DMS153 (cell line): ENCODE measurements around the gene ZNF784.
A peak's percentile ranks its signal among the peaks of the same experiment; 100 is the strongest.

Source experiments
- DNase-seq: peaks from one replicate; lab custom pipeline; 2025; lab: John Stamatoyannopoulos, UW

Gene ZNF784

GRCh38 chr19:55624109-55625003, at the start of gene ZNF784:
ZNF784 (minus strand) TSS chr19:55624566; CDS start chr19:55624561, 5 bp downstream.
- peak; percentile 85 for DNase-seq

- DNase-seq = no peak
Observed at GRCh38 chr19:55673889-55674288, 49.5 kb upstream of the ZNF784 start.

GRCh38 chr19:55673465-55673864, 49.1 kb upstream of the ZNF784 start:
- DNase-seq = no peak

- DNase-seq = no peak
Observed at GRCh38 chr19:55672418-55672817, 48.1 kb upstream of the ZNF784 start.

GRCh38 chr19:55671054-55671378, 46.6 kb upstream of the ZNF784 start:
- no peak for DNase-seq

GRCh38 chr19:55670280-55671053, 46.1 kb upstream of the ZNF784 start:
- DNase-seq = no peak

- no peak for DNase-seq
Observed at GRCh38 chr19:55669418-55670279, 45.3 kb upstream of the ZNF784 start.

GRCh38 chr19:55668603-55669348, 44.4 kb upstream of the ZNF784 start:
- DNase-seq = no peak

GRCh38 chr19:55667958-55668357, 43.6 kb upstream of the ZNF784 start:
- no peak for DNase-seq

GRCh38 chr19:55667511-55667910, 43.1 kb upstream of the ZNF784 start:
- no peak for DNase-seq

GRCh38 chr19:55667006-55667381, 42.6 kb upstream of the ZNF784 start:
- no peak for DNase-seq

- no peak for DNase-seq
Observed at GRCh38 chr19:55666343-55667005, 42.1 kb upstream of the ZNF784 start.

GRCh38 chr19:55663846-55664536, 39.6 kb upstream of the ZNF784 start:
- DNase-seq = no peak

GRCh38 chr19:55661826-55662225, 37.5 kb upstream of the ZNF784 start:
- no peak for DNase-seq

GRCh38 chr19:55660991-55661390, 36.6 kb upstream of the ZNF784 start:
- DNase-seq = no peak

- no peak for DNase-seq
Observed at GRCh38 chr19:55660404-55660803, 36.0 kb upstream of the ZNF784 start.

- no peak for DNase-seq
Observed at GRCh38 chr19:55659822-55660221, 35.5 kb upstream of the ZNF784 start.

GRCh38 chr19:55658846-55659459, 34.6 kb upstream of the ZNF784 start:
- no peak for DNase-seq

- DNase-seq = no peak
Observed at GRCh38 chr19:55656988-55657747, 32.8 kb upstream of the ZNF784 start.
